Neural crest cell (in vitro differentiated cells): Measurements from ENCODE around the gene ITGAE. TPM values are rescaled to one million over a fixed set of nuclear protein-coding genes. Genes with fewer than 3 reads are reported as not detected.
"Not testable (repeated sequence)": the region's sequence is repeated elsewhere in the genome, so short reads cannot be mapped to it uniquely, and the experiment has no call there.

Experiments
- DNase-seq: peaks from one replicate; pipeline ENCODE4 v3.0.0; 2021; ENCODE audit warnings: low read depth, mixed read lengths, low spot score
- H3K27ac Mint-ChIP-seq: one replicate; pipeline ENCODE4 v1.8.0; 2021; ENCODE audit warnings: mild to moderate bottlenecking, mixed read lengths; ENCODE audit not compliant: unreplicated experiment
- H3K27me3 Mint-ChIP-seq: 2 replicates; pipeline ENCODE4 v1.8.0; 2021; ENCODE audit warnings: low read depth, mild to moderate bottlenecking, mixed read lengths
- H3K36me3 Mint-ChIP-seq: 2 replicates; pipeline ENCODE4 v1.8.0; 2021; ENCODE audit warnings: low read depth, mild to moderate bottlenecking, mixed read lengths
- H3K4me1 Mint-ChIP-seq: 2 replicates; pipeline ENCODE4 v1.8.0; 2021; ENCODE audit warnings: mixed read lengths
- H3K4me3 Mint-ChIP-seq: one replicate; pipeline ENCODE4 v1.8.0; 2021; ENCODE audit warnings: mild to moderate bottlenecking, mixed read lengths
- H3K9me3 Mint-ChIP-seq: 2 replicates; pipeline ENCODE4 v1.8.0; 2021; ENCODE audit warnings: mixed read lengths
- CTCF ChIP-seq: fragments of 200-600 bp; sonication (generic); conservative IDR thresholded peaks from 2 replicates; pipeline ENCODE4 v1.5.0; 2021; ENCODE audit warnings: antibody characterized with exemption, mild to moderate bottlenecking
- total RNA-seq: library from RNA; stranded (reverse); gene quantifications from 2 replicates; pipeline ENCODE4 v1.2.1, GENCODE V29; 2021

ITGAE gene
- total RNA-seq, 1 donor from 2014 or later: 43.1 TPM

GRCh38 chr17:3792481-3792880, 8.5 kb downstream of the ITGAE start:
- Mint-ChIP-seq H3K4me1 (no peaks in the 10 kb centered on the region), H3K27me3 (no peaks in the 10 kb centered on the region), H3K36me3 (no peaks in the 10 kb centered on the region), H3K27ac (no peak overlapping the region), H3K9me3 (no peaks in the 10 kb centered on the region), H3K4me3 (no peak overlapping the region)
- TF ChIP-seq CTCF: no peak
- DNase-seq: no peak

- no peak overlapping the region for H3K27ac Mint-ChIP-seq
- no peaks in the 10 kb centered on the region for H3K27me3 Mint-ChIP-seq
- no peaks in the 10 kb centered on the region for H3K36me3 Mint-ChIP-seq
- no peak for DNase-seq
- H3K4me1 Mint-ChIP-seq: no peaks in the 10 kb centered on the region
- no peak overlapping the region for H3K4me3 Mint-ChIP-seq
- no peaks in the 10 kb centered on the region for H3K9me3 Mint-ChIP-seq
- TF ChIP-seq CTCF: no peak
These were observed 12.8 kb downstream of the ITGAE start for GRCh38 chr17:3788200-3788599.

GRCh38 chr17:3785323-3785722, 15.7 kb downstream of the ITGAE start:
- not testable (repeated sequence) for H3K9me3 Mint-ChIP-seq, H3K27me3 Mint-ChIP-seq, H3K36me3 Mint-ChIP-seq, H3K27ac Mint-ChIP-seq, DNase-seq, H3K4me1 Mint-ChIP-seq, H3K4me3 Mint-ChIP-seq

GRCh38 chr17:3782751-3783150, 18.2 kb downstream of the ITGAE start:
- no peaks in the 10 kb centered on the region for H3K27me3 Mint-ChIP-seq
- no peak overlapping the region for H3K27ac Mint-ChIP-seq
- no peak overlapping the region for H3K4me3 Mint-ChIP-seq
- no peak for DNase-seq
- no peaks in the 10 kb centered on the region for H3K4me1 Mint-ChIP-seq
- H3K9me3 Mint-ChIP-seq: no peaks in the 10 kb centered on the region
- no peak for TF ChIP-seq CTCF
- H3K36me3 Mint-ChIP-seq: no peaks in the 10 kb centered on the region

GRCh38 chr17:3780986-3781385, 20.0 kb downstream of the ITGAE start:
- Mint-ChIP-seq H3K4me3 (no peak overlapping the region), H3K9me3 (no peaks in the 10 kb centered on the region), H3K27ac (no peak overlapping the region), H3K36me3 (no peaks in the 10 kb centered on the region), H3K27me3 (no peaks in the 10 kb centered on the region), H3K4me1 (no peaks in the 10 kb centered on the region)
- no peak for DNase-seq
- no peak for TF ChIP-seq CTCF

- no peak overlapping the region for H3K4me3 Mint-ChIP-seq
- H3K27ac Mint-ChIP-seq: peak overlapping the region; percentile 29
- no peaks in the 10 kb centered on the region for H3K4me1 Mint-ChIP-seq
- DNase-seq: no peak
- no peak for TF ChIP-seq CTCF
- no peaks in the 10 kb centered on the region for H3K27me3 Mint-ChIP-seq
- no peaks in the 10 kb centered on the region for H3K9me3 Mint-ChIP-seq
- H3K36me3 Mint-ChIP-seq: no peaks in the 10 kb centered on the region
These were observed 23.4 kb downstream of the ITGAE start for GRCh38 chr17:3777366-3778120.
